GM20431 (cell line): Measurements from ENCODE around the gene TJP2.

Experiments used
- in situ Hi-C: fragments of 300-500 bp; cut with MseI, MboI; formaldehyde crosslinking; loops from one replicate; pipeline ENCODE4 v1.15.0; 2020; ENCODE audit warnings: low sequenced_read_pairs; ENCODE audit not compliant: unreplicated experiment

Gene TJP2

DNA sequence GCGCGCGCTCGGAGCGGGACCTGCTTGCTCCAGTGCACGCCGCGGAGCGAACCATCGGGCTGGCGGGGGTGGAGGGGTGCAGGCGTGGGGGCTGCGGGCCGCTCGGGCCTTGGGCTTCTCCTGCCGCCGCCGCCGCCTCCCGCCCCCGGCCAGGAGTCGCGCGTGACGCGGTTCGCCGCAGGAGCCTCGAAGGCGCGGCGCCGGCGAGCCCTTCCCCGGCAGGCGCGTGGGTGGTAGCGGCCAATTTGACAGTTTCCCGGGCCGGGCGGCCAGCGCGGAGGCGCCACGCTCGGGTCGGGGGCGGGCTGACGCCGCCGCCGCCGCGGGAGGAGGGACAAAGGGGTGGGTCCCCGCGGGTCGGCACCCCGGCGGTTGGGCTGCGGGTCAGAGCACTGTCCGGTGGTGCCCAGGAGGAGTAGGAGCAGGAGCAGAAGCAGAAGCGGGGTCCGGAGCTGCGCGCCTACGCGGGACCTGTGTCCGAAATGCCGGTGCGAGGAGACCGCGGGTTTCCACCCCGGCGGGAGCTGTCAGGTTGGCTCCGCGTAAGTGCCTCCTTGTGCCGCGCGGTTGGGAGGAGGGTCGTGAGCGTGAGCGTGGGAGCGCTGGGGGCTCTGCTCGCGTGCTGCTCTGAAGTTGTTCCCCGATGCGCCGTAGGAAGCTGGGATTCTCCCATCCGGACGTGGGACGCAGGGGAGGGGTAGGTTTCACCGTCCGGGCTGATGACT, at the start of gene TJP2:
TSS of gene TJP2 (plus strand) at position 387 of the 725 bp plus-strand sequence. CDS start at position 483, 96 bp downstream.
- in situ Hi-C loops = no loop called here

DNA sequence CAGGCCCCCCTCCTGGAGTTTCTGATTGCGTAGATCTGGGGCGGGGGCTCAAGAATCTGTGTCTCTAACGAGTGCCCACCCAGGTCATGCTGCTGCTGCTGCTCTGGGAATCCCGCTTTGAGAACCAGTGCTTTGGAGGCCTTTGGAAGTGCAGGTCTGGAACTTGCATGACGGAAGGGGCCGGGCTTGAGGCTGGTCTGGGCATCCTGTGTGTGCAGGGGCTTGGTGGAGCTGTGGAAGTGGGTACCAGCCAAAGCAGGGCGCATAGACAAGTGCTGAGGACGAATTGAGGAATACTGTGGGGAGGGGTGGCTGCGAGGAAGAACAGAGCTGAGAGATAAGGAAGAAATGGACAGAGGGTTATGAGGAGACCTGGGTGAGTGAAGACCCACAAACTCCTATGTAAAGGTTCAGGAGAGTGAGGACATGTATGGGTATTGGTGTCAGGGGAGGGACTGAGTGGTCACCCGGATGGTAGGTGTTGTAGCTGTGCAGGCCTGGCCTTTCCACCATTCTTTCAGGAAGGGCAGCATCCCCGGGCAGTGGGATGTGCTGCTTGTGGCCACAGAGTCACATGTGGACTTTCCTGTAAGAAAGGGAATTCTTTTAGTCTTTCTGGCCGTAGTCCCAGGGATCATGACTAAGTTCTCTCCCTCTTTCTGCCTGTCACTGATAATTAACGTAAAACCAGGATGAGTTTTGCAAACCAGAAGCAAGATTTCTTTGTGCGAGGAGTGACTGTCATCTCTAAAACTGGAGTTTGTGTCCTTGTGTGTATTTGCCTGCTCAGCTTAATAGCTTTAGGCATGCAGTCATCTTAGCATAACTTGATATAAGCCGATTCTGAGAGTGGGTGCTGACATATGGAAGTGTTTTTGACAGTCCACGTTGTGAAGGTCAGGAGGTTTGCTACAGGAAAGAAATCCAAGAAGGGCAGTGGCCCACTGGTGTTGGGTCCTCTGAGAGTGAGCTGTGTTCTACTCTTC, 43.3 kb upstream of the TJP2 start:
- in situ Hi-C loops = no loop called here

DNA sequence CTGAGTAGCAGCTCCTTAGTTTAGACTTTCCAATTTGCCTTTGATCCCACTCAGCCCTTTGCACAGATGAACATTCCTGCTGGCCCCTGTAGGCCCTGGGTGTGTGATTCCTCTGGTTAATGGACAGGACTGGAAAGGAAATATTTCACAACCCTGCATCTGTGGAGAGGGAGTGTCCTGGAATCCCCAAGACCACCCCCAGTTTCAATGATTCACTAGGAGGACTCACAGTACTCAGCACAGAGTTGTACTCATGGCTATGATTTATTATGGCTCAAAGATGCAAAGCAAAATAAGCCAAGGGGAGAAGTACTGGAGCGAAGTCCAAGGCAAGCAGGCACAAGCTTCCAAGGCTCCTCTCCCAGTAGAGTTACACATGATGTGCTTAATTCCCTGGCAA, 42.4 kb upstream of the TJP2 start:
- in situ Hi-C loops = no loop called here

DNA sequence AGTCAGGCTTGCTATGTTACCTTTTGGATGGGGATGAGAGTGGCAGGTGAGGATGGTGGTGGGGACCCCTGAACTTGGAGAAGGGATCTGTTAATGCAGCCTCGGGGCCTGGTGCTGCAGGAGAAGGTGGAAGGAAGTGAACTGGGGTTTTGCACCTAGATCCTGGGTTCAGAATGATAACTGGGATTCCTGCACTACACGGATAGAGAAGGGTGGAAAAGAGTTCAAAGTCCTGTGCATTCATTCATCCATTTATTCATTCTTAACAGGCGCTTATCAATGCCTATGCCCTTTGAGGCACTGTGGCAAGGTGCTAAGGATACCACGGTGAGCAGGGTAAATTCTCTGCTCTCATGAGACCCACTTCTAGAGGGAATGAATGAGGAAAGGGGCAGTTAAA, 41.7 kb upstream of the TJP2 start:
- in situ Hi-C loops = no loop called here

DNA sequence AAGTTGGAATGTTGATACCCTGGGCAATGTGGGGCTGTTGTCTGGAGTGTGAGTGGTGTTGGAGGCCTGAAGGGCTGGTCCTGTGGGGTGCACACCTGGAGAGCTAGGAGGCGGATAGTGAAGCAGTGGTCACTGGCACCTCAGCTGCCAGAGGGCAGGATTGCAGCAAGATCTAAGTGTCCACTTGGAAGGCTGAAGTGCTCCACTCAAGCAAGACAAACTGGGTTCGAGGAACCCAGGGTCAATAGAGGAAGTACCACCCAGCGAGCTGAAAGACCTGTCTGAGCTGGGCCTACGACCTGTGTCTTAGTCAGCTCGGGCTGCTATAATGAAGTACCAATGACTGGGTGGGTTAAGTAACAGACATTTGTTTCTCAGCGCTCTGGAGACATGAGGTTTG, 39.7 kb upstream of the TJP2 start:
- in situ Hi-C loops = no loop called here

DNA sequence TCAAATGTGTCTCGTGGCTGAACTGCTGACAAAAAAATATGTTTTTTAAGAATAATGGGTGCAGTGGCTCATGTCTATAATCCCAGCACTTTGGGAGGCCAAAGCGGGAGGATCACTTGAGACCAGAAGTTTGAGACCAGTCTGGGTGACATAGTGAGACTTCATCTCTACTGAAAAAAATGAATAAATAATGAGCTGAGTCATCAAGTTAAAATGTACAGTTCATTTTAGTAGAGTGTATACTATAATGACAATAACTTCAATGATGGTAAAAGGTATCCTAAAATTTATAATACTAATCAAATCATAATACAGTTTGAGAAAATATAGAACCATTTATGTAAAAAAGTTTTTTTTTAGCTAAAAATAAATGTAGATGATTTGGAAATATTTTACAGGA, 37.9 kb upstream of the TJP2 start:
- in situ Hi-C loops = no loop called here

DNA sequence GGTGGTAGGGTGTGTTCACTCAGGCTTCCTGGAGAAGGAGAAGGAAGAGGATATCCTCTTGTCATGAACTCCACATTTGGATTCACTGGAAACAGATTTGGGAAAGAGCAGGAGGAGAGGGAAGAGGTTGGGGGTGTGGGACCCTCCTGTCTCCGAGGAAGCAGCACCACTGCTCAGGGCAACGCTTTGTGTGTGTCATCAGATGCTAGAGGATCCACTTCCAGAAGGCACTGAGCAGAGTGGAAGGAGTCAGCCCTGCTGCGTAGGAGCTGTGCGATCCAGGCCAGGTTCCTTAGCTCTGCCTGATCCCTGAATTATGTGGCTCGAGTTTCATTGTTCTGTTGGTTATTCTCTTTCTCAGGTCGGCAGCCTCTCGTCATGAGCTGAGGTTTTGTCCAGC, 37.3 kb upstream of the TJP2 start:
- in situ Hi-C loops = no loop called here

DNA sequence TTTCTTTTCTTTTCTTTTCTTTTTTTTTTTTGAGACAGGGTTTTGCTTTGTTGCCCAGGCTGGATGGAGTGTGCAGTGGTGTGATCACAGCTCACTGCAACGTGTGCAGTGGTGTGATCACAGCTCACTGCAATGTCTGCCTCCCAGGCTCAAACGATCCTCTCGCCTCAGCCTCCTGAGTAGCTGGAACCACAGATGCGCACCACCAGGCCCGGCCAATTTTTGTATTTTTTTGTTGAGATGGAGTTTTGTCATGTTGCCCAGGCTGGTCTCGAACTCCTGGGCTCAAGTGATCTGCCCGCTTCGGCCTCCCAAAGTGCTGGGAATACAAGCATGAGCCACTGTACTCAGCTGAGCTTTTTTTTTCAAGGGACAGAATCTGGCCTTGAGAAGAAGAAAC, 36.8 kb upstream of the TJP2 start:
- in situ Hi-C loops = no loop called here

DNA sequence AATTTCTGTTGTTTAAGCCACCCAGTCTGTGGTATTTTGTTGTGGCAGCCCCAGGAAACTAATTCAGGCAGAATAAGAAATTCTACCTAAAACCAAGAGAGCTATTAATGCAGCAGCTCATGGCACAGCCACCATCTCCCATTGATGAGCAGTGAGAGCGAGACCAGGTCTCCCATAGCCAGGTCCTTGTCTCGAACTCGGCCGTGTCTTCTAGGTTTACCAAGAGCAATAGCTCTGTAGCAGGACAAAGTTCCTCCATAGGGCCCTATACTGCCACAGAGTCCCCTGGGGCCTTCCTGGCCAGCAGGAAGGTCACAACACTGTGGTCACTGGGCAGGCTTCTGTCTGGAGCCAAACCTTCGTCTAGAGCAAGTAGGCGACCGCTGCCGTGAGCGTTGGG, 34.5 kb upstream of the TJP2 start:
- in situ Hi-C loops = no loop called here

DNA sequence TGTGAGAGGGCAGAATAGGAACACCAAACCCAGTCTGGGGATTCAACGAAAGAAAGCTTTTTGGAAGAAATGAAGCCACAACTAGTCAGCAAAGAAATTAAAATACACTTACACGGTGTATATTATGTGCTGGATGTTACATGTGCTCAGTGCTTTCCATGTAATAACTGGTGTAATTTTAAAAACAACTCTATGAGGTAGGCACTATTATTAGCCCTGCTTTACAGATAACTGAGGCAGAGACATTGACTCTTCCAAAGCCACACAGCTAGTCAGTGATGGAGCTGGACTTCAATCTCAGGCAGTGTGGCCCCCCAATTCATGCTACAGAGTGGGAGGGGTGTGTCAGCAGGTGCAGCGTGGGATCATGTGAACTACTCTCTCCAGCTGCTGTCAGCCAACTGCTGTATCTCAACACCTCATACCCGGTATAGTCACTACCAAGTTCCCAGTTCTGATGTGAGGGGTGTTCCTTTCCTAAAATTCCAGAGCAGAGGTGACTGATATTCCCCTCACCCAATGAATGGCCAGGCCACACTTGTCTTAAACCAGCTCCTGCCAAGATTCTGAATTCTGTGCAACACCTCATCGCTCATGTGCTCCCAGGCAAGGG, 33.8 kb upstream of the TJP2 start:
- in situ Hi-C loops = no loop called here

DNA sequence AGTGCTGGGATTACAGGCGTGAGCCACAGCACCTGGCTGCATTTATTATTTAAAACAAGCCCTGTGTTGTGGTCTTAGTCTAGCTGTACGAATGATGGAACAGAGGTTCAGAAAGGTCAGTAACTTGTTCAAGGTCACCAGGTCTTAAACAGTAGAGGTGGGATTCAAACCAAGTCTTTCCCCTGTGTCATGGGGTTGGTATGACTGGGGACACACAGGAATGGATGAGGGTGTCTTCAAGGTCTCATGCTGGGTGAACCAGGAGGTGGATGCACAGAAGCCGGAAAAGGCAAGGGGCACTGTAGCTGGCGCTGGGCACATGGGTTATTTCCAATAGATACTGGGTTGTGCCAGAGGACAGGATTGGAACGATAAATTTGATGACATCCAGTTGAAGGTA, 32.2 kb upstream of the TJP2 start:
- in situ Hi-C loops = no loop called here

DNA sequence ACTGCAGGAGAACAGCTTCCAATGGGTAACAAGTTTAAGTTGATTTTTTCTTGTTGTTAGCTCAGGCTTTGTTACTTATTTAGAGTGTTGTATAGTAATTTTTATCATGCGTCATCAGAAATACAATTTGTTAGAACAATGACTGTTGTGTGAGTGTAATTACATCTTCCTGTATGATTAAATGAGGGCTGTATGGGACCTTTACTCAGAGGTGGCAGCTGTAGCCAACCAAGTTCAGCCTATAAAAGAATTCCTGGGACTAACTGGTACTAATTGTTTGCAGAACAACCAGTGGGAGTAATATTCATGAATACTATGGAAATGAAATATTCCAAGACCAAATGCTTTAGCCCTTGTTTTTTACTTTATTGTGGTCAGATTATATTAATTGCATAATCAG, 30.8 kb upstream of the TJP2 start:
- in situ Hi-C loops = no loop called here

DNA sequence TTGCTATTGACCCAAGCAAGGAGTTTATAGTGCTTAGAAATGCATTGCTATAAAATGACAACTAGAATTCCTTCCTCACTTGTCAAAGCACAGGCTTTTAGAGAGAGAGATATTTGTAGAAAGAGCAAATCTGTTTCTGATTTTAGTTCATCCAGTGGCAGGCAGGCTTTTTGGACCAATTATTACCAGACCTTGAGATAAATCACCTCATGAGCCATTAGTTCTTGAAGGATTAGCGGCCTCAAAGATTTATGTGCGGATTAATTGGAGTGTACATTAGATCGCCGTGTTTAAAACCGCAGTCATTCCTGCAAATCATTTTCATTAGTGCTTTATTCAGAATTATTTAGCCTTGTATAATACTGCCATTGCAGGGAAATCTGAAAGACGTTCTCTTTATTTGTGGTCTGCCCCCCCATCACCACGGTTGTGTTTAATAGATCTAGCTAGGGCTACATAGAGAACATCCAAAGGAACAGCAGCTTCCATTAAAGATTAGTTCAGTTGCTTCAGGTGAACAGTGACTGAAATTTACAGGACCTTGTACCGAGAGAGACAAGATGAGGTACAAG, 28.8 kb upstream of the TJP2 start:
- in situ Hi-C loops = no loop called here

DNA sequence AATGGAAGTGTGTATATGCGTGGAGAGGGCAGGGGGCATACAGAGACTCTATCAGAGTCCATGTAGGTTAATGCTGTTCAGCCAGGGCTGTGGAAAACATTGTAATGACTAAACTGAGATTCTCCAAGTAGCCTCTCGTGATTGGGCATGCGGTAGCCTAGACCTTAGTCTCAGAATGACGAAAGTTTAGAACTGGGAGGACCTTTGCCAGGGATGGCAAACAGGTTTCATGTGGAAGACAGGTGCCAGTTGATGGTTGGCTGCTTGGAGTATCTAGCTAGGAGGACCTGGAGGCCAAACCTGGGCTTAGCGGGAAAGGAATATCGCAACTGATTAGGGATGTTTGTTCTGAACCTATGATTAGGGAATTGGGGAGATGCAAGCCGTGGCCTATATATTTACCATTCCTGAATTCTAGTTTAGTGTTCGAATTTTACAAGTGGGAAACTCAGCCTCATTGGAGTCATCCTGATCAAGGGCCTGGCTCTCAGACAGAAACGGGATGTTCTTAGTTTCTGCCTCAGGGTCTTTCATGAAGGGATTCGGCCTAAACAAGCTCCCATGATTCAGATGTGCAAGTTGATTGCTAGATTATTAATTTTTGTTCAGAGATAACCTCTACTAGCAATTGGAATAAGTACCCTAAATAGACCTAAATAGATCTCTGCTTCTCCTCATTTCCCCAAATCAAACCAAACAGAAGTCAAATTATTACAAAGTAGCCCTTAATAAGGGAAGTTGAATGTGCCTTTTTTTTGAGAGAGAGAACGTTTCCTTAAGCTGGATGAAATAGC, 26.8 kb upstream of the TJP2 start:
- in situ Hi-C loops = no loop called here

DNA sequence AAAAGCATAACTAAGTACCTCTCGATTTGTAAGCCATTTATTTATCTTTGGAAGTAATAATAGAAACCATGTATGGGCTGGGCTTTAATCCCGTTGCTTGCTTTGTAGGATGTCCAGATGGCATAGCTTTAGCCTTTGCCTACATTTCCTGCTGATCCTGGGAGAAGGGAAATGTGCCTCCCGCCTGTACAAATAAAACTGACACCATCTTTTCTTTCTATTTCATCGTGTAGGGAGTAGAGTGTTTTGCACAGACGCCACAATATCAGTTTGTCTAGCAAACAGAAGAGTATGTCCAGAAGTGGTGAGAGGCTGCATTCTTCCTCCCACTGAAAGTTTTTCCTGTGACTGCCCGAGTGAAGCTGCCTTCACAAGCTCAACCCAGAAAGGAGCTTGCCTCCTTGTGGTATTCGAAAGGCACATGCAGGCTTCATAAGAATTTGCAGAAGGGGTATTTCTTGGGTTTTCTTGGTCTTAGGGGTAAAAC, 24.7 kb upstream of the TJP2 start:
- in situ Hi-C loops = no loop called here

DNA sequence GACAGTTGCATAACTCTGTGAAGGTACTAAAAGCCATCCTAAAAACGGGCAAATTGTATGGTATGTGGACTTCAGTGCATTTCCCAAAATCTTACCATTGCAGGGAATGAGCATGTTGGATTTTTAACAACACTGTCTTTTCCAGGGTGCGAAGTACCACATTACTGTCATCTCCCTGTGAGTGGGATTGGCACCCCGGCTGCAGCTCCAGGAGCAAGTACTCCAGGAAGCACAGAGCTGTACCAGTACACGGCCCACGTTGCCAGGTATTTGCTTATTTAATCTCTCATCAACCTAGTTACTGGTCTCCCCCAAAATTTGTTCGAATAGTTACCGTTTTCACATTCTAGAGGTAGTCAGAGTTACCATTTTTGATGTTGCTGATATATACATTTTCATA, 22.6 kb upstream of the TJP2 start:
- in situ Hi-C loops = no loop called here

DNA sequence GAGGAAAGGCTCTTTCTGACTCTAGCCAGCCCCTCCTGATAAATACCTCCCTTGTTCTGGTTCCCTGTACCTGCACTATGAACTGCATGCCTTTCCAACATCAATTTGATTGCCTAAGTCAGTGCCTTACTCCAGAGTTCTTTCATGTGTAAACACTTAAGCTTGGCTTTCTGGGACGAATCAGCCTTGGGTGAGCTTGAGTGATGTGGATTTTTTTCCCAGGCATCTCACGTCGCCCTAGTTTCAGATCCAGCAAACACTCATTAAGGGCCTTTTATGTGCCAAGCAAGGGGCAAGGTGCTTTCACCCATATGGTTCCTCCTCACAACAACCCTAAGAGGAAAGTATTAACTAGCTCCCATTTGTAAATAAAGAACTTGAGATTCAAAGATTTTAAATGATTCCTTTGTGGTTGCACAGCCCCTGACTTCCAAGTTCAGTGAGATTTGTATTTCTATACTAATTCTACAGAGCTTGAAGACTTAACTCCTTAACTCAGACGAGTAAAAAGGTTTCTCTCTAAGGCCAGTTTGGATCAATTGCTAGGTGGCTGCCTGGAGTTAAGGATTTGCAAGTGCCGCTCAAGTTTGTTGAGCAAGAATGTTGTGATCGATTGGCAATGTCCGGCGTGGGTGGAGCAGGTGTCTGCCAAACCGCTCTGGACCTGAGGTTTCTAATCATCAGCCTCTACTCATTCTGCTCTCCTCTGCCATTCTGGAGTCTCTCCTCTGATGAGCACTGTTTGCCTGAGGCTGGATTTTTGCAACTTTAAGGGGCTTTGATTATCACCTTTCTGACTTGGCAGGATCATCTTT, 20.2 kb upstream of the TJP2 start:
- in situ Hi-C loops = no loop called here

DNA sequence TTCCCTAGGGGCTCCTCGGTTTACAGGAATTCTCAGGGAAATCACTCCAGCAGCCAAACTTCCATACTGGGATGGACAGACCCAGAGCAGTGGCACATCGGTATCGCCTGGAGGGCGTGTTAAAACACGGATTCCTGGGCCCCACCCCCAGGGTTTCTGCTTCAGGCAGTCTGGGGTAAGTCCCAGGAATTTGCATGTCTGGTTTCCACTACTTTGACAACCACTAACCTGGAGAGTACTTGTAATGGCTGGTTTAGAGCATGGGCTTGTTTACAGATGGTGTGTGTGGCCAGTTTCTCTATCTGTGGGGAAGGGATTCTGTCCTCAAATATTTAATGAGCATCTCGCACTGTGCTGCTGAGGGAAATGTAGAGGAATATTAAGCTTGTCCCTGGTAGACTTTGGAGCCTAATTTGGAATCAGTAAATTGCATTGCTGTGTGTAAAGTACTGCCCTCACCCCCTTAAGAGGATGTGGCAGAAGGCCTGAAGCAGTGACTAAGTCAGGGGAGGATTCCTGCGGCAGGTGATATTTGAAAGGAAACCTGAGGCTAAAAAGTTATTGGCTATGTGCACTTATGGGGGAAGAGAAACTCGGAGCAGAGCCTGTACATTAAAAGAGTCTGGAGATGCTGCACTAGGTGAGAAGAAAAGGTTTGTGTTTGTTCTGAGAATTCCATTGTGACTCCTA, 18.6 kb upstream of the TJP2 start:
- in situ Hi-C loops = no loop called here
